Muscle layer of duodenum (tissue), 2 donors: ENCODE data around the gene SEL1L2.

Experiments used
- H3K27ac ChIP-seq: one replicate; pipeline ENCODE4 v1.7.0; 2013; ENCODE audit warnings: mild to moderate bottlenecking, low read length
- H3K27me3 ChIP-seq: one replicate; pipeline ENCODE4 v1.7.0; 2013; ENCODE audit warnings: low read depth, mild to moderate bottlenecking, control low read depth, low read length
- H3K36me3 ChIP-seq, 2 donors: one replicate each; pipeline ENCODE4 v1.7.0; 2013; ENCODE audit warnings: low read length in 2 of 2, control low read depth in 1 of 2, mild to moderate bottlenecking in 1 of 2; ENCODE audit not compliant: insufficient read depth in 2 of 2, control insufficient read depth in 1 of 2
- H3K4me1 ChIP-seq, 2 donors: one replicate each; pipeline ENCODE4 v1.7.0; 2013; ENCODE audit warnings: low read length in 2 of 2, mild to moderate bottlenecking in 2 of 2, control low read depth in 1 of 2, moderate library complexity in 1 of 2; ENCODE audit not compliant: insufficient read depth in 2 of 2, control insufficient read depth in 1 of 2
- H3K4me3 ChIP-seq, 2 donors: one replicate each; pipeline ENCODE4 v1.7.0; 2013; ENCODE audit warnings: low read length in 2 of 2, low read depth in 1 of 2, mild to moderate bottlenecking in 1 of 2
- H3K9me3 ChIP-seq, 2 donors: one replicate each; pipeline ENCODE4 v1.7.0; 2013; ENCODE audit warnings: low read length in 2 of 2, control low read depth in 1 of 2, mild to moderate bottlenecking in 1 of 2; ENCODE audit not compliant: control insufficient read depth in 1 of 2
- donor health status: healthy.

The SEL1L2 gene

GRCh38 chr20:13840093-13840465, 150.3 kb downstream of the SEL1L2 start:
- H3K9me3 ChIP-seq, result no peaks in the 10 kb centered on the region
- H3K27ac ChIP-seq, result no peak overlapping the region
- H3K4me3 ChIP-seq, result no peak overlapping the region
- no peaks in the 10 kb centered on the region for H3K27me3 ChIP-seq
- H3K4me1 ChIP-seq, result peaks cover 0 to 20% of the 10 kb centered on the region in 2 donors
- H3K36me3 ChIP-seq, result no peaks in the 10 kb centered on the region

- peaks cover 0 to 17% of the 10 kb centered on the region in 2 donors for H3K4me1 ChIP-seq
- no peaks in the 10 kb centered on the region for H3K36me3 ChIP-seq
- no peaks in the 10 kb centered on the region for H3K9me3 ChIP-seq
- H3K4me3 ChIP-seq, result no peak overlapping the region
- H3K27me3 ChIP-seq, result no peaks in the 10 kb centered on the region
- H3K27ac ChIP-seq, result no peak overlapping the region
Observed at GRCh38 chr20:13839421-13840092, 150.9 kb downstream of the SEL1L2 start.

DNA sequence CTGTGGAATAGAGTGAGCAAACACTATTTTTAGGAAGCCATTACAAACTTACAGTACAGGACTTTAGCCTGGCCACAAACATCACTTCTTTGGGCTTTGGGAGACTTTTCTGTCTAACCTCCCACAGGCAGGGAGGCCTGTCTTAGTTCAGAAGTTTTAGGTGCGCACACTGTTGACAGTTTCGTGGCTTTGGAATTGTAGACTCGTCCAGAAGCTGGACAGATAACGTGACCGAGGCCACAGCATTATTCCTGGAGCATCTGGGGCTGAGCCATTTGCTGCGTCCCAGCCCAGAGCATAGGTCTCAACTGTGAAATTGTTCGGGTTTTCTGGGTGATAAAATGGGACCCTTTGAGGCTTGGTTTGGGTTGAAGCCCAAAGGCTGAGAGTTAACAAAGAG, 151.8 kb downstream of the SEL1L2 start:
- Histone ChIP-seq H3K4me1 (peaks cover 0 to 10% of the 10 kb centered on the region in 2 donors), H3K9me3 (no peaks in the 10 kb centered on the region), H3K4me3 (no peak overlapping the region), H3K27me3 (no peaks in the 10 kb centered on the region), H3K27ac (no peak overlapping the region), H3K36me3 (no peaks in the 10 kb centered on the region)

GRCh38 chr20:13831476-13831875, 158.9 kb downstream of the SEL1L2 start:
- Histone ChIP-seq H3K27ac (no peak overlapping the region), H3K9me3 (no peaks in the 10 kb centered on the region), H3K36me3 (no peaks in the 10 kb centered on the region), H3K27me3 (no peaks in the 10 kb centered on the region), H3K4me1 (no peaks in the 10 kb centered on the region), H3K4me3 (no peak overlapping the region)

GRCh38 chr20:13825465-13825864, 164.9 kb downstream of the SEL1L2 start:
- no peaks in the 10 kb centered on the region for H3K27me3 ChIP-seq
- no peaks in the 10 kb centered on the region for H3K36me3 ChIP-seq
- no peaks in the 10 kb centered on the region for H3K9me3 ChIP-seq
- peaks cover 0 to under 1% of the 10 kb centered on the region in 2 donors for H3K4me1 ChIP-seq
- H3K4me3 ChIP-seq, result no peak overlapping the region
- H3K27ac ChIP-seq, result no peak overlapping the region

DNA sequence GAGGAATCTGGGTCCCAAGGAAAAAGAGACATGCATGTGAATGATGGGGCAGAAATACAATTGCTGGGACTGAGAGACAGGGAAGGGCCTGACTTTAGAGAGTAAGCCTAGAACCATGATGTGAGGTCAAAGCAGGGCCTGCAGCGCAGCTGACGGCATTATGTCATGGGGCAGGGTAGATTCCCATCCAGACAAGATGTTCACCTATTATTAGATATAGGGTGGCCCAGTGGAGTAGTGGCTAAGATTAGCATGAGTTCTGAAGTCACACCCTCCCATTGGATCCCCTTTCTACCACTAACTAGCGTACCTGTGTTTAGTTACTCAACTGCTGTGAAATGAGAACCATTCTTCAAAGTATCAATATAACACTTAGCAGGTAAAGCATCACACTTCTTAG, 166.0 kb downstream of the SEL1L2 start:
- Histone ChIP-seq H3K9me3 (no peaks in the 10 kb centered on the region), H3K27me3 (no peaks in the 10 kb centered on the region), H3K27ac (no peak overlapping the region), H3K4me3 (no peak overlapping the region), H3K36me3 (no peaks in the 10 kb centered on the region), H3K4me1 (peaks cover 0 to 3% of the 10 kb centered on the region in 2 donors)

- Histone ChIP-seq H3K27ac (no peak overlapping the region), H3K9me3 (no peaks in the 10 kb centered on the region), H3K36me3 (peaks cover 9 to 11% of the 10 kb centered on the region in 2 donors), H3K4me1 (peaks cover 0 to 3% of the 10 kb centered on the region in 2 donors), H3K27me3 (no peaks in the 10 kb centered on the region), H3K4me3 (no peak overlapping the region)
Observed at GRCh38 chr20:13822459-13822858, 168.0 kb downstream of the SEL1L2 start.

GRCh38 chr20:13821876-13822275, 168.5 kb downstream of the SEL1L2 start:
- H3K9me3 ChIP-seq, result no peaks in the 10 kb centered on the region
- no peaks in the 10 kb centered on the region for H3K27me3 ChIP-seq
- H3K4me3 ChIP-seq, result no peak overlapping the region
- no peak overlapping the region for H3K27ac ChIP-seq
- peaks cover 0 to 3% of the 10 kb centered on the region in 2 donors for H3K4me1 ChIP-seq
- peaks cover 13 to 17% of the 10 kb centered on the region in 2 donors for H3K36me3 ChIP-seq

DNA sequence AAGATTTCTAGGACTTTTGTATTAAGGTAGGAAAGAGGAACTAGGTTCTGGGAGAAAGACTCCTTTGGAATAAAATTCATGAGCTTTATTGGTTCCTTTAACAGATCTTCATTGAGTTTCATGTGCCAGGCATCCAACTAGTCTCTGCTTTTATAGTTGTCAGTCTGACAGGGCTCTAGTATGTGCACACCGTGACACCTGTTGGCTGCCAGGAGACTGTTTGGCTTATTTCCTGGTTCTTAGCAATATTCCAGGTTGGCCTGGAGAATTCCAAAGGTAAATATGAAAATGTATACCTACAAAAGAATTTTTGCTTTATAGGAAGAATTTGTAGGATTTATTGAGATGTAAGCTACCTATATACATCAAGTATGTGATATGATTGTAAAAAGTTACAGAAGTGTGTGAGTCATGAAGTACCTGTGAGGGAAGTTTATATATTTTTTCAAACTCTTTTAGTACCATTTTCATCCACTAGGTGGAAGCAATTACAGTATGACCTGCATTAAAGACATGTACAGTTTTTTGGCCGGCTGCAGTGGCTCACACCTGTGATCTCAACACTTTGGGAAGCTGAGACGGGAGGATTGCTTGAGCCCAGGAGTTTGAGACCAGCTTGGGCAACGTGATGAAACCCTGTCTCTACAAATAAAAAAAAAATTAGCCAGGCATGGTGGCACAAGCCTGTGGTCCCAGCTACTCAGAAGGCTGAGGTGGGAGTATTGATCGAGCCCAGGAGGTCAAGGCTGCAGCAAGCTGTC, 170.3 kb downstream of the SEL1L2 start:
- Histone ChIP-seq H3K9me3 (no peaks in the 10 kb centered on the region), H3K36me3 (peaks cover 24 to 27% of the 10 kb centered on the region in 2 donors), H3K27ac (no peak overlapping the region), H3K4me3 (no peak overlapping the region), H3K27me3 (no peaks in the 10 kb centered on the region), H3K4me1 (peaks cover 0 to 3% of the 10 kb centered on the region in 2 donors)

DNA sequence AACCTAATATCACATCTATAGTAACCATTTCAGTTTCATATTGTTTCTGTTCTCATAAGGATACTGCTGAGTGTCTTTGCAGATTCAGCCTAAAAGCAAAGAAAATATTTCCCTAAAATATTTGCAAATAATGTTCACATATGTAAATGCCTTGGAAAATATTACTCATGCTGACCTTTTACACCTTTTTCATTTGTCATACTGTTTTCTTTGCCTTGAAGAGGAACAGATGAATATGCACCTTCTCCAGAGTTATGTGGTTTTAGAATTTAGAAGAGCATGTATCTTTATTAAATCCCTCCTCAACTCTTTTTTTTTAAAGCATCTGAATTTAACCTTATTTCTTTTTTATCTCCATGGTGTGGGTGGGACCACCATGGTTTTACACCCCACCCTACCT, 173.1 kb downstream of the SEL1L2 start:
- H3K27ac ChIP-seq, result peak overlapping the region; percentile 24
- H3K27me3 ChIP-seq, result no peaks in the 10 kb centered on the region
- H3K4me3 ChIP-seq, result no peak overlapping the region
- no peaks in the 10 kb centered on the region for H3K9me3 ChIP-seq
- H3K4me1 ChIP-seq, result peaks cover 0 to 3% of the 10 kb centered on the region in 2 donors
- H3K36me3 ChIP-seq, result peaks cover 33 to 40% of the 10 kb centered on the region in 2 donors

DNA sequence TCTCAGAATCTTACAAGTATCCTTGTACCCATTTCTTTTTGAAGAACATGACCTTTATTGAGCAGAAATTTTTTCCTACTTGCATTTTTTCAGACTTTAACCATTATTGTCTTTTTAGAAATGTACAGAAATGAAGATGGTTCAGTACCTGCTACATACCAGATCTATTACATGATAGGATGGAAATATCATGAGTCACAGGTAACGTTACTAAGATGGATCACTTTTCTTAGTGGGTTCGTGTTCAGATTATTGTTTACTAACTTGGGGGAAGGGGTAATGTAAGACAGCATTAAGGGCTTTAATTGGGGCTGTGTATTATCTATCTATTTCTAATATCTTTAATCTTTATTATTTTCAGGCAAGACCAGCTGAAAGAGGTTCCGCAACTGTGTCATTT, 173.7 kb downstream of the SEL1L2 start:
- Histone ChIP-seq H3K36me3 (peaks cover 38 to 45% of the 10 kb centered on the region in 2 donors), H3K27me3 (no peaks in the 10 kb centered on the region), H3K4me3 (no peak overlapping the region), H3K27ac (no peak overlapping the region), H3K4me1 (peaks cover 0 to 3% of the 10 kb centered on the region in 2 donors), H3K9me3 (no peaks in the 10 kb centered on the region)
